ENCODE measurements around the gene NAA60. TPM values are rescaled to one million over a fixed set of nuclear protein-coding genes. Genes with fewer than 3 reads are reported as not detected.
A peak's percentile ranks its signal among the peaks of the same experiment; 100 is the strongest.

Gene NAA60
- total and polyA plus RNA-seq, 9 of the 15 experiments (the other 6 are each of a cell fraction or from before 2014, with no cell fraction given) = 2.1 to 49.4 (median 10.3) TPM

- TF ChIP-seq ZBTB40 (IDR thresholded peaks at IDR 0.05) (peak; percentile 84), ZBTB40 (CRISPR knock-in tag; IDR thresholded peaks at IDR 0.05) (no peak), NR1H2 (CRISPR knock-in tag; IDR thresholded peaks at IDR 0.05) (no peak), ZNF766 (CRISPR knock-in tag; conservative IDR thresholded peaks at IDR 0.05) (no peak), E2F6 (IDR thresholded peaks at IDR 0.05; ENCODE audit: borderline replicate concordance in 1 of 2, extremely low read depth in 1 of 2, insufficient read depth in 1 of 2, insufficient read length in 1 of 2, low read depth in 1 of 2, low read length in 1 of 2, poor library complexity in 1 of 2, severe bottlenecking in 1 of 2) (peak in 1 of 2 experiments; percentile 53), RBFOX2 (IDR thresholded peaks at IDR 0.05; ENCODE audit: low read depth, low read length) (peak; percentile 63), FOS (IDR thresholded peaks at IDR 0.05; ENCODE audit: extremely low read depth, insufficient read length) (peak; percentile 38), SP2 (IDR thresholded peaks at IDR 0.05; ENCODE audit: extremely low read depth, low read depth, low read length, poor library complexity, severe bottlenecking) (peak; percentile 28), THRB (CRISPR knock-in tag; conservative IDR thresholded peaks at IDR 0.05) (no peak), L3MBTL2 (IDR thresholded peaks at IDR 0.05) (peak; percentile 39; the same call in 1 of the 2 replicates), ZFX (CRISPR knock-in tag; IDR thresholded peaks at IDR 0.05) (peak; percentile 65), FOXO4 (CRISPR knock-in tag; IDR thresholded peaks at IDR 0.05) (no peak)
These were observed at the start of gene NAA60, which contains the start of gene ZNF597 (continued) for GRCh38 chr16:3443108-3444031.
